Activated T-cell treated with anti-CD3 and anti-CD28 coated beads, Interleukin-2, amount 50 U/mL, for 4 hours (primary cell): Measurements from ENCODE around the gene ZNF385B. TPM values are rescaled to one million over a fixed set of nuclear protein-coding genes. Genes with fewer than 3 reads are reported as not detected.

Experiments
- ATAC-seq, 2 donors: fragments of 200-7000 bp; cut with Tn5 transposase; one replicate each; pipeline ENCODE4 v1.10.0; 2021
- DNase-seq: peaks from one replicate; pipeline ENCODE4 v3.0.0-alpha.2; 2020
- H3K27me3 Mint-ChIP-seq: one replicate; pipeline ENCODE4 v1.8.0; 2021; ENCODE audit warnings: low read depth, mixed read lengths
- H3K36me3 Mint-ChIP-seq: one replicate; pipeline ENCODE4 v1.8.0; 2022; ENCODE audit warnings: mixed read lengths; ENCODE audit not compliant: insufficient read depth
- H3K4me1 Mint-ChIP-seq: one replicate; pipeline ENCODE4 v1.8.0; 2021; ENCODE audit warnings: low read depth, mixed read lengths
- H3K4me3 Mint-ChIP-seq: one replicate; pipeline ENCODE4 v1.8.0; 2021; ENCODE audit warnings: mild to moderate bottlenecking, moderate library complexity, mixed read lengths
- H3K9me3 Mint-ChIP-seq: one replicate; pipeline ENCODE4 v1.8.0; 2021; ENCODE audit warnings: mixed read lengths
- total RNA-seq, 3 donors: library from RNA; stranded (reverse); gene quantifications; one replicate each; pipeline ENCODE4 v1.2.1, GENCODE V29; 2021

Gene ZNF385B
- total RNA-seq, 3 donors from 2014 or later: 0.08 TPM; not detected in 2

GRCh38 chr2:179538406-179539123, 322.8 kb downstream of the ZNF385B start:
- no peak for DNase-seq
- Mint-ChIP-seq H3K9me3 (peaks cover 9% of the 10 kb centered on the region), H3K27me3 (no peaks in the 10 kb centered on the region), H3K4me1 (no peaks in the 10 kb centered on the region), H3K36me3 (no peaks in the 10 kb centered on the region), H3K4me3 (no peak overlapping the region)
- no peak for ATAC-seq

DNA sequence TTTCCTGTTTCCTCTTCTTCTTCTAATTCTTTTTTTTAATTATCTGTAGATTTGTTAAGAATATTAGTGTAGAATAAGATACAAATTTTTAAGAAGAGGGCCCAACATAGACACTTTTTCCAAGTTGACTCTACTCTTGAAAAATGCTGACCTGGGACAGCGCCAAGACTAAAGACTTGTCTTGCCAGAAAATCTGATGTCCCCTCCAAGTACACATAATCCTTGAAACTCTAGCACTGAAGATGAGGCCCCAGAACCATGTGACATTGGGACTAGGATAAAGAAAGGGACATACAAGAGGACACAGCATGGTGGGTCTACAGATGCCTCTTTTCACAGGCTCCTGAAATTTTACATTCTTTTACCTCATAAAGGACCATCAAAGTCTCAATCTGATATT, 325.2 kb downstream of the ZNF385B start:
- no peaks in the 10 kb centered on the region for H3K4me1 Mint-ChIP-seq
- ATAC-seq (no peak), DNase-seq (no peak)
- H3K4me3 Mint-ChIP-seq: no peak overlapping the region
- H3K27me3 Mint-ChIP-seq: no peaks in the 10 kb centered on the region
- H3K9me3 Mint-ChIP-seq: peaks cover 9% of the 10 kb centered on the region
- H3K36me3 Mint-ChIP-seq: no peaks in the 10 kb centered on the region

DNA sequence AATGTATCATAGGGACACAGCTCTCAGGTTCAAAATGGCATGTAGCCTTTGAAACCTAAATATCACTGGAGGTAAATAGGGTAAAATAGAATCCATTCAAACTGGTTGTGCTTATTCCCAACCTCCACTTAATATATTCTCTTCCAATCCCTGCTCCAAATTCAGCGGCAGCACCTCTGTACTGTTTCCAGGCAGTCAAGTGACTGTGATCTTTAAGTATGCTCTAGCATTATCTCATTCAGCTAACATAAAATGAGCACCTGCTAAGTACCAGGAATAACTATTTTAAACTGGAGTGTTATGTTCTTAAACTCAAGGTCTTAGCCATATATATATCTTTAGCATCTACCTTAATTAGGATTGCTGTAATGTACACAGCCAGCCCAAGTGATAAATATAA, 327.5 kb downstream of the ZNF385B start:
- H3K4me3 Mint-ChIP-seq: no peak overlapping the region
- no peak for ATAC-seq
- no peak for DNase-seq
- H3K9me3 Mint-ChIP-seq: peaks cover 1% of the 10 kb centered on the region
- H3K4me1 Mint-ChIP-seq: no peaks in the 10 kb centered on the region
- H3K36me3 Mint-ChIP-seq: no peaks in the 10 kb centered on the region
- no peaks in the 10 kb centered on the region for H3K27me3 Mint-ChIP-seq

DNA sequence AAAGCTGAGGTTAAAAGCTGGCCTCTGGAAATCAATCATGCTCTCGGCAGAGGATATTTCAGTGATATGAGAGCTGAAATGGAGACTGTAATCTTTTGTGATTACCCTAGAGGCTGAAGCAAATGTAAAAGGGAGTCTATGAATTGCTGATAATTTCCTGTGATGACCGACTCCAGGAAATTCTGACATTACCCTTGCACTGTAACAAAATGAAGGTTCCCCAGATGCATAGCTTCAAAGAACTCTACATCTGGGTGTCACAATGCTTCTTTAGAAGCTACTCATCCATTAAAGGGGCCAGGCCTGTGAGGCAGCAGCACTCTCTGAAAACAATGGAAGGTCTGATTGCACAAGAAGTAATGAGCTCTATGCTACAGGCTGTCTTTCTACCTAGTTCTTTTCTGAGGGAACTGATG, 328.5 kb downstream of the ZNF385B start:
- no peaks in the 10 kb centered on the region for H3K27me3 Mint-ChIP-seq
- no peak overlapping the region for H3K4me3 Mint-ChIP-seq
- H3K4me1 Mint-ChIP-seq: no peaks in the 10 kb centered on the region
- H3K9me3 Mint-ChIP-seq: no peaks in the 10 kb centered on the region
- no peak for ATAC-seq
- DNase-seq: no peak
- no peaks in the 10 kb centered on the region for H3K36me3 Mint-ChIP-seq

GRCh38 chr2:179528576-179529069, 332.8 kb downstream of the ZNF385B start:
- Mint-ChIP-seq H3K4me1 (no peaks in the 10 kb centered on the region), H3K4me3 (no peak overlapping the region), H3K27me3 (no peaks in the 10 kb centered on the region), H3K36me3 (no peaks in the 10 kb centered on the region), H3K9me3 (no peaks in the 10 kb centered on the region)
- no peak for DNase-seq
- no peak for ATAC-seq

- Mint-ChIP-seq H3K36me3 (no peaks in the 10 kb centered on the region), H3K9me3 (no peaks in the 10 kb centered on the region), H3K27me3 (peaks cover 4% of the 10 kb centered on the region), H3K4me3 (no peak overlapping the region), H3K4me1 (no peaks in the 10 kb centered on the region)
- ATAC-seq: no peak
- no peak for DNase-seq
Observed at GRCh38 chr2:179525340-179525739, 336.1 kb downstream of the ZNF385B start.

- ATAC-seq: no peak
- Mint-ChIP-seq H3K9me3 (no peaks in the 10 kb centered on the region), H3K27me3 (peaks cover 4% of the 10 kb centered on the region), H3K4me1 (no peaks in the 10 kb centered on the region), H3K4me3 (no peak overlapping the region), H3K36me3 (no peaks in the 10 kb centered on the region)
- DNase-seq: no peak
Observed at GRCh38 chr2:179524809-179525339, 336.5 kb downstream of the ZNF385B start.

- ATAC-seq: no peak
Observed at GRCh38 chr2:179521944-179522343, 339.5 kb downstream of the ZNF385B start.

GRCh38 chr2:179518830-179519229, 342.6 kb downstream of the ZNF385B start:
- ATAC-seq (no peak), DNase-seq (no peak)
- Mint-ChIP-seq H3K27me3 (peaks cover 4% of the 10 kb centered on the region), H3K4me3 (no peak overlapping the region), H3K36me3 (no peaks in the 10 kb centered on the region), H3K9me3 (no peaks in the 10 kb centered on the region), H3K4me1 (no peaks in the 10 kb centered on the region)

More at GRCh38 chr2:179521944-179522343, 339.5 kb downstream of the ZNF385B start:
- DNase-seq: no peak
- H3K27me3 Mint-ChIP-seq: peaks cover 4% of the 10 kb centered on the region
- no peaks in the 10 kb centered on the region for H3K4me1 Mint-ChIP-seq
- H3K4me3 Mint-ChIP-seq: no peak overlapping the region
- no peaks in the 10 kb centered on the region for H3K36me3 Mint-ChIP-seq
- no peaks in the 10 kb centered on the region for H3K9me3 Mint-ChIP-seq

GRCh38 chr2:179513181-179513580, 348.2 kb downstream of the ZNF385B start:
- no peaks in the 10 kb centered on the region for H3K9me3 Mint-ChIP-seq
- H3K36me3 Mint-ChIP-seq: no peaks in the 10 kb centered on the region
- ATAC-seq: no peak
- no peaks in the 10 kb centered on the region for H3K27me3 Mint-ChIP-seq
- no peak overlapping the region for H3K4me3 Mint-ChIP-seq
- H3K4me1 Mint-ChIP-seq: no peaks in the 10 kb centered on the region
- DNase-seq: no peak

DNA sequence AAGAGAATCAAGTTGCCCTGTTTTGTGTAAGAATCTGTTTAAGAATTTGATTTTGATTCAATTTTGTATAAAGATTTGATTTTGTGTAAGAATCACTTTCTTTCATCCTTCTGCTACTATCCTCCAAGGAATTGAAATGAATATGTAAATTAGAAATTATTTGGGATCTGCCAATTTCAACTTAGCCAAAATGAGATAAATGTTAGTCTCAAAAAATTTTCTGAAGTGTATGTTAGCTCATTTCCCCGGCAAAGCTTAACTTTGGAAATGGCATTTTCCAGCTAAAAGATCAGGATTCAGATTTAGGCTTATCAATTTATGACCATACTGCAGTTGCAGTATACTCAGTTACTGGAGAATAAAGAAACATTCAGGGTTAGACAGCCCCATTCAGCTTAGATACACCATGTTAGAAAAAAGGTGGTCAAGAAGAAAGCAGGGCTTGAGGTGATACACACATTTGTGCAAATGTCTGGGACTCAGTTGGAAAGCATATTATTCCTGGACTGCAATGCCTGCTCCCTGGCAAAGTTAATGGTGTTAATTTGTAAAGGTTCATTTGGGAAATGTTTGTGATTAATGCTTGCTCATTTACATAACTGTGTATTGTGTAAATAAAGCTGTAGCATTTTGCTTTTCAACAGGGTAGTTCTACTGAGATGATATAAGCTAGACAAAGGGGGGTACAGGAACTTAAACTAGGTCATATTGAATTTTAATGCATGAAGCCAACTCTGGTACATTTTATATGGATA, 349.0 kb downstream of the ZNF385B start:
- no peak for ATAC-seq
- no peaks in the 10 kb centered on the region for H3K9me3 Mint-ChIP-seq
- no peak overlapping the region for H3K4me3 Mint-ChIP-seq
- H3K36me3 Mint-ChIP-seq: no peaks in the 10 kb centered on the region
- H3K27me3 Mint-ChIP-seq: no peaks in the 10 kb centered on the region
- DNase-seq: no peak
- no peaks in the 10 kb centered on the region for H3K4me1 Mint-ChIP-seq

DNA sequence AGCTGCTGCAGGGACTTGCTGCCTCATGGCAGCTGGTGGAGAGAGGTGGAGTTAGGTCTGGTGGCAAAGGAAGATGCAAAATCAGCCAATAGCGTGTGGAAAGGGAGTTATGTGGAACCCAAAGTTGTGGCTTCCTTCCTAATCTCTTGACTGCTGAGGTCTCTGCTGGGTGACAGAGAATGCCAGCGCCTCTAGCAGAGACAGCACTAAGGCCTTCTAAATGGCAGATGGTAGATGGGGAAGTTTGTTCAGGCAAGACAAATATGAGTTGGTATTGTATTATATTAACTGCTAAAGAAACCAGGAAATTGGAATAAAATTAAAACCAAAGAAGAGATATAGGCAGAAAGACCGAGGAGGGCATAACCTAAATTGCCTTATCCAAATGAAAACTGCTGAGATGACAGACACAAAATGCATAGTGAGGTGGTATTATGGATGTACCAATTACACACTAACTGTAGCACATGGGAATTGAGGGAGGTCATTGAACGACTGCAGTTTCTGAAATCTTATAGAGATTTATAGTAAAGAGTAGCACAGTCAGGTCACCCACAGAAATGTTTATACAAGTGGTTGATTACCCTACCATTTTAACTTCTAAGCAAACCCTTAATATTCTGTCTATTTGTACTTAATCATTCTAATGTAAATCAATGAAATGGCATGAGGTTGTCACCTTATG, 350.2 kb downstream of the ZNF385B start:
- Mint-ChIP-seq H3K9me3 (no peaks in the 10 kb centered on the region), H3K36me3 (no peaks in the 10 kb centered on the region), H3K27me3 (no peaks in the 10 kb centered on the region), H3K4me3 (no peak overlapping the region), H3K4me1 (no peaks in the 10 kb centered on the region)
- ATAC-seq (no peak), DNase-seq (no peak)

GRCh38 chr2:179495315-179495714, 366.1 kb downstream of the ZNF385B start:
- Mint-ChIP-seq H3K36me3 (no peaks in the 10 kb centered on the region), H3K9me3 (peaks cover 6% of the 10 kb centered on the region), H3K27me3 (peaks cover 3% of the 10 kb centered on the region), H3K4me1 (no peaks in the 10 kb centered on the region), H3K4me3 (no peak overlapping the region)
- DNase-seq (no peak), ATAC-seq (no peak)

DNA sequence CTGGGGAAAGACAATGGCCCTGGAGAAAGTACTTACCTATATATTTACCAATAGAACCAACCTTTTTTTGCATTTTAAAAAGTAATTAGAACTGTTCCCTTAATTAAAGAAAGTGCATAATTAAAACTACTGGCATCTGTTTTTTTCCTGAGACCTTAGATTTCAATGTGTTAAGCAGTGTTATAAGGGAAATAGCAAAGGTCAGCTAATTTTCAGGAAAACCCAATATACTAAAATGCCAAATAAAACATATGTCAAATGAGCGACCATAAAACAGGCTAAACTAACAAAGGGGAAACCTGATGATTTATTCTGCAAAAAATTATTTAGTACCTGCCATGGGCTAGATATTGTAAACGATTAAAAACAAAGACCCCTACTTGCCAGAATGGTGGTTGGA, 372.8 kb downstream of the ZNF385B start:
- no peaks in the 10 kb centered on the region for H3K36me3 Mint-ChIP-seq
- H3K27me3 Mint-ChIP-seq: no peaks in the 10 kb centered on the region
- H3K4me3 Mint-ChIP-seq: no peak overlapping the region
- no peak for DNase-seq
- H3K9me3 Mint-ChIP-seq: no peaks in the 10 kb centered on the region
- H3K4me1 Mint-ChIP-seq: no peaks in the 10 kb centered on the region
- no peak for ATAC-seq
